Small intestine (tissue), 7 donors: ENCODE data around the gene AIPL1. TPM values are rescaled to one million over a fixed set of nuclear protein-coding genes. Genes with fewer than 3 reads are reported as not detected.

Experiments
- DNase-seq, 2 donors: peaks; one replicate each; pipeline versions ENCODE4 v3.0.0 to v3.0.0-alpha.2; 2013
- FAIRE-seq: peaks from 2 replicates; lab custom pipeline; 2012; peaks lifted over from hg19 to GRCh38; lab: Jason Lieb, UNC
- H3K27ac ChIP-seq, 3 donors: one replicate each; pipeline ENCODE4 v1.5.1; 2013; ENCODE audit warnings: low read length in 2 of 3, mild to moderate bottlenecking in 2 of 3, control low read depth in 1 of 3, inconsistent platforms in 1 of 3, low read depth in 1 of 3, moderate library complexity in 1 of 3
- H3K27me3 ChIP-seq, 3 donors: one replicate each; pipeline ENCODE4 v1.6.1; 2013; ENCODE audit warnings: low read length in 3 of 3, inconsistent platforms in 1 of 3; ENCODE audit not compliant: control insufficient read depth in 3 of 3, insufficient read depth in 3 of 3
- H3K36me3 ChIP-seq, 3 donors: one replicate each; pipeline ENCODE4 v1.6.1; 2013; ENCODE audit warnings: low read length in 3 of 3, inconsistent platforms in 1 of 3, low read depth in 1 of 3, mild to moderate bottlenecking in 1 of 3, moderate library complexity in 1 of 3; ENCODE audit not compliant: control insufficient read depth in 3 of 3, insufficient read depth in 2 of 3
- H3K4me1 ChIP-seq, 3 donors: one replicate each; pipeline ENCODE4 v1.6.1; 2013; ENCODE audit warnings: low read length in 2 of 3, inconsistent platforms in 1 of 3, low read depth in 1 of 3, mild to moderate bottlenecking in 1 of 3, moderate library complexity in 1 of 3; ENCODE audit not compliant: control insufficient read depth in 3 of 3, insufficient read depth in 2 of 3
- H3K4me3 ChIP-seq, 3 donors: one replicate each; pipeline ENCODE4 v1.5.1; 2013; ENCODE audit warnings: low read length in 3 of 3, control low read depth in 1 of 3, inconsistent platforms in 1 of 3, low read depth in 1 of 3, mild to moderate bottlenecking in 1 of 3, moderate library complexity in 1 of 3
- H3K9me3 ChIP-seq, 2 donors: one replicate each; pipeline ENCODE4 v1.6.1; 2013; ENCODE audit warnings: low read depth in 1 of 2, low read length in 1 of 2; ENCODE audit not compliant: control insufficient read depth in 2 of 2, insufficient read depth in 1 of 2
- WGBS, 3 donors: extraction: QIAGEN DNeasy Blood & Tissue Kit; methylation state at CpG; one replicate each; pipeline ENCODE4 v1.1.7; 2013; 5-methylcytosine and 5-hydroxymethylcytosine counted together
- polyA plus RNA-seq, 4 donors: library from polyadenylated mRNA; stranded (reverse) in 3 of 4; unstranded in 1 of 4; fragments of 200-250 nt in 3 of 4; fragments of 120-200 nt in 1 of 4; gene quantifications; one replicate each; pipeline versions ENCODE4 v1.2.1 to v1.2.3, GENCODE V29; 2013
- donor health status: healthy with polysubstance abuse.
- donor health status: control.
- donor health status: control.
- donor health status: Bipolar disorder and iron deficiency.
- donor health status: healthy.

Gene AIPL1
- polyA plus RNA-seq, 4 donors = not detected

- Histone ChIP-seq H3K36me3 (no peaks in the 10 kb centered on the region), H3K4me1 (no peaks in the 10 kb centered on the region), H3K27me3 (peaks cover 0 to 6% (median 0%) of the 10 kb centered on the region in 3 donors), H3K4me3 (no peak overlapping the region), H3K27ac (no peak overlapping the region), H3K9me3 (no peaks in the 10 kb centered on the region)
- DNase-seq = no peak
- FAIRE-seq = no peak
- 56 to 84% (median 82%) methylated on average over 3 to 5 of the region's 5 CpGs for WGBS, 3 donors
Observed at GRCh38 chr17:6384481-6384880, 50.4 kb downstream of the AIPL1 start.

GRCh38 chr17:6381526-6382465 is 53.1 kb downstream of the AIPL1 start:
- WGBS, 3 donors = 85 to 89% (median 87%) methylated on average over 13 of the region's 13 CpGs
- Histone ChIP-seq H3K27me3 (peaks cover 0 to 9% (median 0%) of the 10 kb centered on the region in 3 donors), H3K9me3 (peaks cover 0 to 2% of the 10 kb centered on the region in 2 donors), H3K27ac (no peak overlapping the region), H3K4me1 (no peaks in the 10 kb centered on the region), H3K36me3 (no peaks in the 10 kb centered on the region), H3K4me3 (no peak overlapping the region)
- DNase-seq (no peak), FAIRE-seq (no peak)

GRCh38 chr17:6380915-6381438 is 53.9 kb downstream of the AIPL1 start:
- Histone ChIP-seq H3K27ac (no peak overlapping the region), H3K9me3 (peaks cover 0 to 2% of the 10 kb centered on the region in 2 donors), H3K4me1 (no peaks in the 10 kb centered on the region), H3K27me3 (peaks cover 0 to 9% (median 0%) of the 10 kb centered on the region in 3 donors), H3K4me3 (no peak overlapping the region), H3K36me3 (no peaks in the 10 kb centered on the region)
- WGBS, 3 donors = 72 to 78% (median 77%) methylated on average over 6 of the region's 6 CpGs
- no peak for DNase-seq
- FAIRE-seq = no peak

GRCh38 chr17:6377906-6378305 is 57.0 kb downstream of the AIPL1 start:
- DNase-seq (no peak), FAIRE-seq (no peak)
- H3K9me3 ChIP-seq = peaks cover 0 to 2% of the 10 kb centered on the region in 2 donors
- H3K4me1 ChIP-seq = no peaks in the 10 kb centered on the region
- H3K36me3 ChIP-seq = no peaks in the 10 kb centered on the region
- H3K27ac ChIP-seq = no peak overlapping the region
- peaks cover 0 to 9% (median 0%) of the 10 kb centered on the region in 3 donors for H3K27me3 ChIP-seq
- H3K4me3 ChIP-seq = no peak overlapping the region
- WGBS, 3 donors = 58 to 73% (median 59%) methylated on average over 3 of the region's 3 CpGs

GRCh38 chr17:6376931-6377361 is 58.0 kb downstream of the AIPL1 start:
- Histone ChIP-seq H3K4me1 (no peaks in the 10 kb centered on the region), H3K4me3 (no peak overlapping the region), H3K27ac (no peak overlapping the region), H3K27me3 (peaks cover 0 to 8% (median 0%) of the 10 kb centered on the region in 3 donors), H3K36me3 (no peaks in the 10 kb centered on the region), H3K9me3 (peaks cover 0 to 2% of the 10 kb centered on the region in 2 donors)
- WGBS, 3 donors = 22 to 48% (median 30%) methylated on average over 11 of the region's 11 CpGs
- DNase-seq = no peak
- no peak for FAIRE-seq

- no peak overlapping the region for H3K4me3 ChIP-seq
- WGBS, 3 donors = 5 to 7% (median 6%) methylated on average over 12 to 14 of the region's 14 CpGs
- FAIRE-seq (no peak), DNase-seq (peak in 1 of 2 donors; percentile 19)
- peaks cover 0 to 3% (median 0%) of the 10 kb centered on the region in 3 donors for H3K27me3 ChIP-seq
- peaks cover 0 to 2% of the 10 kb centered on the region in 2 donors for H3K9me3 ChIP-seq
- no peaks in the 10 kb centered on the region for H3K4me1 ChIP-seq
- H3K36me3 ChIP-seq = no peaks in the 10 kb centered on the region
- no peak overlapping the region for H3K27ac ChIP-seq
Observed at GRCh38 chr17:6374761-6375312, 60.1 kb downstream of the AIPL1 start.

- Histone ChIP-seq H3K4me1 (no peaks in the 10 kb centered on the region), H3K27ac (no peak overlapping the region), H3K9me3 (peaks cover 0 to 2% of the 10 kb centered on the region in 2 donors), H3K4me3 (no peak overlapping the region), H3K36me3 (no peaks in the 10 kb centered on the region), H3K27me3 (peaks cover 0 to 3% (median 0%) of the 10 kb centered on the region in 3 donors)
- DNase-seq = peak in 1 of 2 donors; percentile 16
- 0 to 10% (median 2%) methylated on average over 2 of the region's 2 CpGs for WGBS, 3 donors
- FAIRE-seq = no peak
Observed at GRCh38 chr17:6374271-6374691, 60.6 kb downstream of the AIPL1 start.
